Fibroblast of lung (primary cell): ENCODE data around the gene GRK5.

Experiments
- CTCF ChIP-seq, 2 donors: IDR thresholded peaks in 1 of 2; conservative IDR thresholded peaks in 1 of 2; 1 replicate in 1 of 2; 2 replicates in 1 of 2; pipeline ENCODE4 v1.5.1; 2011 to 2012; ENCODE audit warnings: low read length in 2 of 2, control low read depth in 1 of 2, inconsistent platforms in 1 of 2, low read depth in 1 of 2, mild to moderate bottlenecking in 1 of 2
- EZH2 ChIP-seq: IDR thresholded peaks from 2 replicates; pipeline ENCODE4 v1.5.1; 2012; ENCODE audit warnings: low read length, control low read depth, mild to moderate bottlenecking; ENCODE audit errors: missing control alignments

GRCh38 chr10:119353421-119353820 lies 146.1 kb downstream of the GRK5 start:
- TF ChIP-seq CTCF (conservative IDR thresholded peaks at IDR 0.05 in 1 of 2, IDR thresholded peaks at IDR 0.05 in 1 of 2; ENCODE audit: low read depth in 1 of 2, low read length in 2 of 2) (no peak), EZH2 (no peak)
